ENCODE measurements around the gene MAP3K21. TPM values are rescaled to one million over a fixed set of nuclear protein-coding genes. Genes with fewer than 3 reads are reported as not detected.

Gene MAP3K21
- total RNA-seq, 4 donors from 2014 or later, result 0.07 to 0.31 TPM; not detected in 2

DNA sequence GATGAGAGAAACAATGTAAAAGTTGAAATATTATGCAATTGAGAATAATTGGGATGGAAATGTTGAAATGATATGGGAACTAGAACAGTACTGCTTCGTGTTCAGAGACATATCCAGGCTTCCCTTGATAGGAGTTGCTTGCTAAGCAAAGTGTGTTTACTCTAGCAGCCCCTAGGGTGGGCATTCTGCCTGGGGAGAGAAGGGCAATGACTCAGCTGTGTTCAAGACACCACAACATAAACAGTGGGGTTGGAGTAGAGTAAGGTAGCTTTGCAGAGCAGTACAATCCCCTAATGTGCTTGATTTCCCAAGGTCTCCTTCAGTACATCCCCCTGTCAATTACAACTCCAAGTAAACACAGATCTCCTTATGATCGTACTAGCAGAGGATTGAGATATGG lies 27.2 kb upstream of the MAP3K21 start:
- TF ChIP-seq POLR2A (IDR thresholded peaks at IDR 0.05), result no peak
- TF ChIP-seq, protein P1, sequence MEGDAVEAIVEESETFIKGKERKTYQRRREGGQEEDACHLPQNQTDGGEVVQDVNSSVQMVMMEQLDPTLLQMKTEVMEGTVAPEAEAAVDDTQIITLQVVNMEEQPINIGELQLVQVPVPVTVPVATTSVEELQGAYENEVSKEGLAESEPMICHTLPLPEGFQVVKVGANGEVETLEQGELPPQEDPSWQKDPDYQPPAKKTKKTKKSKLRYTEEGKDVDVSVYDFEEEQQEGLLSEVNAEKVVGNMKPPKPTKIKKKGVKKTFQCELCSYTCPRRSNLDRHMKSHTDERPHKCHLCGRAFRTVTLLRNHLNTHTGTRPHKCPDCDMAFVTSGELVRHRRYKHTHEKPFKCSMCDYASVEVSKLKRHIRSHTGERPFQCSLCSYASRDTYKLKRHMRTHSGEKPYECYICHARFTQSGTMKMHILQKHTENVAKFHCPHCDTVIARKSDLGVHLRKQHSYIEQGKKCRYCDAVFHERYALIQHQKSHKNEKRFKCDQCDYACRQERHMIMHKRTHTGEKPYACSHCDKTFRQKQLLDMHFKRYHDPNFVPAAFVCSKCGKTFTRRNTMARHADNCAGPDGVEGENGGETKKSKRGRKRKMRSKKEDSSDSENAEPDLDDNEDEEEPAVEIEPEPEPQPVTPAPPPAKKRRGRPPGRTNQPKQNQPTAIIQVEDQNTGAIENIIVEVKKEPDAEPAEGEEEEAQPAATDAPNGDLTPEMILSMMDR (IDR thresholded peaks at IDR 0.05 in 4 of 5, conservative IDR thresholded peaks at IDR 0.05 in 1 of 5), result no peak
- in situ Hi-C loops (cut with MboI; ENCODE audit: low sequenced_read_pairs in 4 of 4) (no loop called here), intact Hi-C loops (cut with DNase I; ENCODE audit: low total_unique reads) (no loop called here)
- Histone ChIP-seq H3K9me3 (no peaks in the 10 kb centered on the region), H3K4me1 (no peaks in the 10 kb centered on the region), H3K36me3 (no peaks in the 10 kb centered on the region), H3K27ac (no peak overlapping the region), H3K4me3 (no peak overlapping the region), H3K27me3 (peaks cover 7 to 16% (median 11%) of the 10 kb centered on the region in 3 donors)
- DNase-seq (no peak), ATAC-seq (no peak)

DNA sequence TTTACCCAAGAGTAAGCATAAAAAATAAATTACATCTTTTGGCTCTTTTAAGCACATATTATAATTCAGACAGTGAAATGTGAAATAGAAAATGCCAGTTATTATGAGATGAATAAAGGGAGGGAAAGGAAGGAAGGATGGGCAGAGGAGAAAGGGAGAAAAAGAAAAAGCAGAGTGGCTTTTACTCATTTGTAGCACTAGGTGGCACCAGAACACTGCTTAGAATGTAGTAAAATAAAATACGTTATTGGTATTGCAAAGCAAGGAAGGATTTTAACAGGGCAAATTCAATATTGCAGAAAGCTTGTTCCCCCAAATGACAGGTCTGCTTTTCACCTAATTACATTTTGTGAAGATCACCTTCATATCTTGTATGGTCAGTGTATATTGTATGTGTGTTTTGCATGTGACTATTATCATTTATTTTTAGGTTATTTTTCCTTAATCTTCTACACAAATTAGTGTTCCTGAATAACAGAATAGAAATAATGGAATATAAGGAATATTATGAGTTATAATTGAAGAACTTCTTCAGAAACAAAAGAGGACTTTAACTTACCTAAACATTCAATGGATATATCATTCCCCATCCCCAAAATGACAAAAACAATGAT lies 22.9 kb upstream of the MAP3K21 start:
- in situ Hi-C loops (cut with MboI; ENCODE audit: low sequenced_read_pairs in 4 of 4), result no loop called here
- DNase-seq, result no peak

DNA sequence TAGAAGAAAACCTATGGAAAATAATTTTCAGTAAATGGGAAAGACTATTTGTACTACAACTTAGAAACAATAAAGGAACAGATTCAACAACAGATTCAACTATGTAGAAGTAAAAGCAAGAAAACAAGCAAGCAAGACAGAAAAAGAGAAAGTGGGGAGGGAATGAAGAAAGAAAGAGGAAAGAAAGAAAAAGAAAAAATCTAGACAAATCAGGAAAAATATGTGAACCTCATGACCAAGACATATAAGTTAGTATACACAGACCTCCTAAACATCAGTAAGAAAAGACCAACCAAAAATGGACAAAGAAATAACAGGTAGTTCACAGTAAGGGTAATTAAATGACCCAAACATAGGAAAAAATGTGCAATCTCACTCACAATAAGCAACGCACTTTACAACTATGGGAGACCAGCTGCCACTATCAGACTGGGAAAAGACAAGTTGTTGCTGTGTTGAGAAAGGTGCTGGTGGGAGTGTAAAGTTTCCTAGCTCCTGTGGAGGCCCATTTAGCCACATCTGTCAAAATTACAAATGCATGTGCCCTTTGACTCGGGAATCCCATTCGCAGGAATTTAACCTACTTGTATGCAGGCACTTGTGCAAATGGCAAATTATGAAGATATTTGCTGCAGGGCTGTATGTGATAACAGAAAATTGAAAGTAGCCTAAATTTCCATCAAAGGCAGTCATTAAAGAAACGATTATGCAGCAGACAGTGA lies 13.9 kb upstream of the MAP3K21 start:
- in situ Hi-C loops (cut with MboI; ENCODE audit: low sequenced_read_pairs in 4 of 4), result no loop called here
- no peak for TF ChIP-seq POLR2A (IDR thresholded peaks at IDR 0.05)
- TF ChIP-seq, protein P1 (IDR thresholded peaks at IDR 0.05 in 4 of 5, conservative IDR thresholded peaks at IDR 0.05 in 1 of 5), result no peak
- Histone ChIP-seq H3K9me3 (no peaks in the 10 kb centered on the region), H3K4me3 (no peak overlapping the region), H3K27ac (no peak overlapping the region), H3K36me3 (no peaks in the 10 kb centered on the region), H3K27me3 (no peaks in the 10 kb centered on the region), H3K4me1 (no peaks in the 10 kb centered on the region)
- intact Hi-C loops (cut with DNase I; ENCODE audit: low total_unique reads), result no loop called here
- no peak for ATAC-seq
- DNase-seq, result no peak

More for the DNA sequence above, 22.9 kb upstream of the MAP3K21 start:
- Histone ChIP-seq H3K4me1 (no peaks in the 10 kb centered on the region), H3K27ac (no peak overlapping the region), H3K36me3 (no peaks in the 10 kb centered on the region), H3K4me3 (no peak overlapping the region), H3K27me3 (no peaks in the 10 kb centered on the region), H3K9me3 (no peaks in the 10 kb centered on the region)
- intact Hi-C loops (cut with DNase I; ENCODE audit: low total_unique reads), result no loop called here
- no peak for ATAC-seq
- TF ChIP-seq, protein P1 (IDR thresholded peaks at IDR 0.05 in 4 of 5, conservative IDR thresholded peaks at IDR 0.05 in 1 of 5), result peak in 3 of 5 experiments; percentile 18 to 59 (median 50)
- TF ChIP-seq POLR2A (IDR thresholded peaks at IDR 0.05), result no peak

DNA sequence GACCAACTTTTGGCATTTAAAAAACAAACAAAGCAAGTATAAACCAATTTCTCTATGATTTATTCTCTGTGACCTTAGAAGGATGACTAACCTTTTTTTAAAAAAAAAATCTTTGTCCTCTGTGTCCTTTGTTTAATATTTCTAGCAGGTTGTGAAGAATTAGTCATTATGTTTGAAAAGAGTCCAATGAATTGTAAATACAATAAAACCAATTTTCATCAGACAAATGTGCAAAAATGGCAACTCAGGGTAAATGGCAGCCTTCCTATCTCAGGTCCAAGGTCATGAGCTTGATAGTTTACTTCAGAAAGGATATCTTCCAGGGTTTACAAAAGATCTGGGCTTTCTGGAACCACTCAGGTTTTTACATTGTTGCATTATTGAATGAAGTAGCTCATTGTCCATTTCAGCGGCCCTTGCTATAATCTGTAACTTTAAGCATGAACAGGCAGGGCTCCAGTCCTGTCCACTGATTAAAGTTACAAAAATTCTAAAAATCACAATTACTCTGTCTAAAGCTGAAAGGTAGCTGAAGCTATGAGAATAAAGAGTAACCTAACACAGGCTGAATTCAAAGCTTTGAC lies 11.7 kb upstream of the MAP3K21 start:
- no peak for DNase-seq
- no peak overlapping the region for H3K4me3 ChIP-seq
- no peaks in the 10 kb centered on the region for H3K27me3 ChIP-seq
- no peak overlapping the region for H3K27ac ChIP-seq
- intact Hi-C loops (cut with DNase I; ENCODE audit: low total_unique reads) (no loop called here), in situ Hi-C loops (cut with MboI; ENCODE audit: low sequenced_read_pairs in 4 of 4) (no loop called here)
- H3K36me3 ChIP-seq, result no peaks in the 10 kb centered on the region
- no peak for TF ChIP-seq POLR2A (IDR thresholded peaks at IDR 0.05)
- TF ChIP-seq, protein P1 (IDR thresholded peaks at IDR 0.05 in 4 of 5, conservative IDR thresholded peaks at IDR 0.05 in 1 of 5), result no peak
- no peaks in the 10 kb centered on the region for H3K4me1 ChIP-seq
- H3K9me3 ChIP-seq, result no peaks in the 10 kb centered on the region
- ATAC-seq, result no peak

Measured in gastrocnemius medialis (tissue), 4 donors.